ENCODE measurements around the gene PTOV1. TPM values are rescaled to one million over a fixed set of nuclear protein-coding genes. Genes with fewer than 3 reads are reported as not detected.
A peak's percentile ranks its signal among the peaks of the same experiment; 100 is the strongest.

The PTOV1 gene
- total and polyA plus RNA-seq, 2 of the 13 experiments (the other 11 are each of a cell fraction or from before 2014, with no cell fraction given): 63.5 to 68.5 TPM

- Histone ChIP-seq H3K4me3 (replicated peaks in 1 of 3; ENCODE audit: insufficient read depth in 1 of 3, low read depth in 2 of 3, low read length in 3 of 3) (peak overlapping the region; percentile 88 to 98 (median 91)), H2AFZ (ENCODE audit: low read length) (no peak overlapping the region), H3K9me3 (ENCODE audit: low read length) (no peaks in the 10 kb centered on the region), H3K27me3 (ENCODE audit: control insufficient read depth in 1 of 2, insufficient read depth in 2 of 2, low read length in 2 of 2) (no peaks in the 10 kb centered on the region; a peak in 1 of 5 replicates), H4K20me1 (ENCODE audit: insufficient read depth, low read length) (no peaks in the 10 kb centered on the region), H3K27ac (ENCODE audit: extremely low read length, insufficient read depth, low read length) (peak overlapping the region; percentile 88), H3K4me1 (ENCODE audit: insufficient read depth, low read length) (peaks cover 11% of the 10 kb centered on the region), H3K9ac (ENCODE audit: insufficient read depth, low read depth, low read length) (peak overlapping the region; percentile 94), H3K79me2 (ENCODE audit: insufficient read depth, low read length) (peaks cover 20% of the 10 kb centered on the region), H3K36me3 (replicated peaks in 1 of 2; ENCODE audit: control insufficient read depth in 1 of 2, insufficient read depth in 2 of 2, low read length in 2 of 2) (peaks cover 4 to 10% of the 10 kb centered on the region in 2 experiments; a peak in 4 of 5 replicates), H3K4me2 (ENCODE audit: low read depth, low read length) (peak overlapping the region; percentile 78)
- CTCF ChIA-PET (ENCODE audit: low intra/inter-chr PET ratio, low total read pairs): no interaction called here
- in situ Hi-C loops (cut with HindIII; ENCODE audit: extremely low pct_ligation_motif_present, low pct_unique_long_range_greater_than_20kb) (no loop called here), intact Hi-C loops (cut with micrococcal nuclease; ENCODE audit: unreplicated experiment) (loop anchor here (10.0 kb wide), 1 partner anchor 54 kb away; the partner anchor contains the start of genes AP2A1 and TSKS)
- BruUV-seq (replicated peaks): no TSS peak
- peak; percentile 8; the same call in 1 of the 3 replicates for ATAC-seq
- DNase-seq (ENCODE audit: low spot score): no peak
- WGBS (ENCODE audit: low lambda C conversion rate): 23% methylated on average over 15 of the region's 16 CpGs
- no peak for FAIRE-seq
- POLR2A ChIA-PET: interaction anchor here (1.0 to 1.1 kb wide), 2 partner anchors 47 to 322 kb away, joined by 3 read pairs; partner anchors contain the start of gene RPS11
- 0 out of 2 replicates have a peak, but pooled peaks have one; percentile 4 for TF ChIP-seq ZNF276 (CRISPR knock-in tag; IDR thresholded peaks at IDR 0.05; ENCODE audit: low read depth)
- no peak for TF ChIP-seq MXD4 (CRISPR knock-in tag; IDR thresholded peaks at IDR 0.05)
- peak; percentile 99 for TF ChIP-seq ZSCAN22 (CRISPR knock-in tag; IDR thresholded peaks at IDR 0.05)
- no peak for TF ChIP-seq KLF13 (CRISPR knock-in tag; IDR thresholded peaks at IDR 0.05)
- 0 out of 2 replicates have a peak, but pooled peaks have one; percentile 6 for TF ChIP-seq ZKSCAN5 (CRISPR knock-in tag; IDR thresholded peaks at IDR 0.05)
- TF ChIP-seq SIN3A (IDR thresholded peaks at IDR 0.05; ENCODE audit: borderline replicate concordance, low read depth, low read length): 0 out of 2 replicates have a peak, but pooled peaks have one; percentile 7
- TF ChIP-seq HNF4G (IDR thresholded peaks at IDR 0.05; ENCODE audit: borderline replicate concordance, low read depth, low read length): no peak
- TF ChIP-seq HNF4G (CRISPR knock-in tag; IDR thresholded peaks at IDR 0.05; ENCODE audit: borderline replicate concordance, low read depth): no peak
- TF ChIP-seq ZNF230 (CRISPR knock-in tag; IDR thresholded peaks at IDR 0.05): no peak
- 0 out of 2 replicates have a peak, but pooled peaks have one; percentile 2 for TF ChIP-seq ZNF558 (CRISPR knock-in tag; IDR thresholded peaks at IDR 0.05; ENCODE audit: borderline replicate concordance)
- TF ChIP-seq ZNF446 (CRISPR knock-in tag; IDR thresholded peaks at IDR 0.05): peak; percentile 39; the same call in 1 of the 2 replicates
- TF ChIP-seq MTA1 (CRISPR knock-in tag; IDR thresholded peaks at IDR 0.05; ENCODE audit: borderline replicate concordance): 0 out of 2 replicates have a peak, but pooled peaks have one; percentile 9
- TF ChIP-seq SRSF1 (optimal IDR thresholded peaks at IDR 0.05; ENCODE audit: low read depth, low read length): peak; percentile 54
- TF ChIP-seq SP4 (CRISPR knock-in tag; IDR thresholded peaks at IDR 0.05): 0 out of 2 replicates have a peak, but pooled peaks have one; percentile 24
- 0 out of 2 replicates have a peak, but pooled peaks have one; percentile 36 for TF ChIP-seq MXD1 (CRISPR knock-in tag; IDR thresholded peaks at IDR 0.05)
- 0 out of 2 replicates have a peak, but pooled peaks have one; percentile 2 for TF ChIP-seq ZNF263 (CRISPR knock-in tag; IDR thresholded peaks at IDR 0.05)
- TF ChIP-seq HNF1B (CRISPR knock-in tag; IDR thresholded peaks at IDR 0.05): no peak
- no peak for TF ChIP-seq FOXA1 (IDR thresholded peaks at IDR 0.05)
- no peak for TF ChIP-seq FOXA1 (CRISPR knock-in tag; IDR thresholded peaks at IDR 0.05)
- 0 out of 2 replicates have a peak, but pooled peaks have one; percentile 20 for TF ChIP-seq ZNF563 (CRISPR knock-in tag; IDR thresholded peaks at IDR 0.05)
- TF ChIP-seq ZFP36 (IDR thresholded peaks at IDR 0.05; ENCODE audit: borderline replicate concordance, low read depth, low read length, partially characterized antibody): peak; percentile 28
These were observed 32.1 kb upstream of the PTOV1 start for GRCh38 chr19:49818649-49819370.

All from HepG2 (cell line).